CD4-positive, alpha-beta T cell (primary cell): ENCODE measurements around the gene EVI5. TPM values are rescaled to one million over a fixed set of nuclear protein-coding genes. Genes with fewer than 3 reads are reported as not detected.
"Not testable (repeated sequence)": the region's sequence is repeated elsewhere in the genome, so short reads cannot be mapped to it uniquely, and the experiment has no call there.

ENCODE experiments used
- ATAC-seq: fragments of 200-7000 bp; cut with Tn5 transposase; one replicate; pipeline ENCODE4 v1.10.0; 2022; ENCODE audit warnings: mild to moderate bottlenecking; ENCODE audit not compliant: poor library complexity
- CTCF ChIA-PET: fragments of 350-600 bp; sonication (Branson Sonifier 250); formaldehyde crosslinking; loops from one replicate; lab custom pipeline; 2021; ENCODE audit warnings: antibody characterized with exemption, inconsistent platforms; lab: Charles Lee
- POLR2A ChIA-PET: fragments of 350-600 bp; sonication (Branson Sonifier 250); formaldehyde crosslinking; loops from one replicate; lab custom pipeline; 2021; ENCODE audit warnings: antibody characterized with exemption, inconsistent platforms; lab: Charles Lee
- DNase-seq, 14 experiments: peaks; one replicate each; pipeline ENCODE4 v3.0.0-alpha.2; 2013 to 2020; ENCODE audit warnings: mixed read lengths in 2 of 14
- H3K27ac ChIP-seq, 2 donors: one replicate each; pipeline versions ENCODE4 v1.5.1 to v1.7.0; 2013; ENCODE audit warnings: low read length in 2 of 2, low read depth in 1 of 2, mild to moderate bottlenecking in 1 of 2
- H3K27me3 ChIP-seq, 2 experiments: 1 replicate in 1 of 2; 2 replicates in 1 of 2; pipeline versions ENCODE4 v1.6.1 to v1.7.0; 2013; ENCODE audit warnings: low read length in 2 of 2, control low read depth in 1 of 2, mild to moderate bottlenecking in 1 of 2, moderate library complexity in 1 of 2; ENCODE audit not compliant: insufficient read depth in 2 of 2, control insufficient read depth in 1 of 2
- H3K36me3 ChIP-seq: one replicate; pipeline ENCODE4 v1.6.1; 2013; ENCODE audit warnings: low read length, control low read depth; ENCODE audit not compliant: insufficient read depth
- H3K4me1 ChIP-seq: one replicate; pipeline ENCODE4 v1.6.1; 2013; ENCODE audit warnings: low read length, control low read depth; ENCODE audit not compliant: insufficient read depth
- H3K4me3 ChIP-seq: one replicate; pipeline ENCODE4 v1.5.1; 2013; ENCODE audit warnings: mild to moderate bottlenecking, low read length, moderate library complexity
- H3K9me3 ChIP-seq, 2 experiments: 1 replicate in 1 of 2; 2 replicates in 1 of 2; pipeline versions ENCODE4 v1.6.1 to v1.7.0; 2013; ENCODE audit warnings: low read length in 2 of 2, mild to moderate bottlenecking in 2 of 2, control low read depth in 1 of 2, moderate library complexity in 1 of 2; ENCODE audit not compliant: control insufficient read depth in 1 of 2, insufficient read depth in 1 of 2
- H3K27ac Mint-ChIP-seq: one replicate; pipeline ENCODE4 v1.8.0; 2020; ENCODE audit warnings: mixed read lengths
- H3K27me3 Mint-ChIP-seq: one replicate; pipeline ENCODE4 v1.8.0; 2021; ENCODE audit warnings: mixed read lengths
- H3K36me3 Mint-ChIP-seq: one replicate; pipeline ENCODE4 v1.8.0; 2021; ENCODE audit warnings: low read depth, mixed read lengths
- H3K4me1 Mint-ChIP-seq: one replicate; pipeline ENCODE4 v1.8.0; 2021; ENCODE audit warnings: low read depth, mixed read lengths
- H3K4me3 Mint-ChIP-seq: one replicate; pipeline ENCODE4 v1.8.0; 2020; ENCODE audit warnings: mild to moderate bottlenecking, mixed read lengths
- H3K9me3 Mint-ChIP-seq: one replicate; pipeline ENCODE4 v1.8.0; 2020; ENCODE audit warnings: mixed read lengths
- CTCF ChIP-seq: fragments of 200-600 bp; IDR thresholded peaks from one replicate; pipeline ENCODE4 v1.8.0; 2022; ENCODE audit warnings: antibody characterized with exemption, mild to moderate bottlenecking
- intact Hi-C, 2 experiments: fragments of 100-400 bp; cut with DNase I in 1 of 2; cut with micrococcal nuclease in 1 of 2; formaldehyde crosslinking; loops; one replicate each; pipeline versions ENCODE4 v1.15.1 to v1.9.0; 2023 to 2025; cut with DNase I, micrococcal nuclease
- total RNA-seq, 174 experiments: library from RNA in 2 of 174; stranded (reverse) in 2 of 174; gene quantifications; one replicate each; pipeline ENCODE4 v1.2.3 and lab custom pipeline; 2021 to 2026

EVI5 gene
- total RNA-seq, 2 experiments from 2014 or later: 1.8 to 2.0 TPM

GRCh38 chr1:92587445-92587844, 197.5 kb downstream of the EVI5 start:
- Histone ChIP-seq H3K27me3 (no peaks in the 10 kb centered on the region), H3K27ac (no peak overlapping the region), H3K4me1 (peaks cover 13% of the 10 kb centered on the region), H3K4me3 (no peak overlapping the region), H3K9me3 (no peaks in the 10 kb centered on the region), H3K36me3 (no peaks in the 10 kb centered on the region)
- ChIA-PET CTCF (interaction anchor here (1.0 kb wide), 1 partner anchor 49 kb away, joined by 4 read pairs; no protein-coding TSS in a partner anchor), POLR2A (interaction anchor here (0.8 to 1.2 kb wide), 2 partner anchors 101 to 105 kb away, joined by 3 to 9 read pairs; partner anchors contain the start of gene GFI1)
- Mint-ChIP-seq H3K27ac (no peak overlapping the region), H3K4me1 (peaks cover 35% of the 10 kb centered on the region), H3K4me3 (no peak overlapping the region), H3K36me3 (no peaks in the 10 kb centered on the region), H3K9me3 (no peaks in the 10 kb centered on the region), H3K27me3 (no peaks in the 10 kb centered on the region)
- DNase-seq (no peak), ATAC-seq (no peak)
- intact Hi-C loops: no loop called here
- TF ChIP-seq CTCF: no peak

GRCh38 chr1:92585831-92586230, 199.1 kb downstream of the EVI5 start:
- H3K27me3 Mint-ChIP-seq: no peaks in the 10 kb centered on the region
- peak overlapping the region; percentile 70 for H3K27ac Mint-ChIP-seq
- H3K36me3 ChIP-seq: no peaks in the 10 kb centered on the region
- peak overlapping the region; percentile 39 for H3K4me3 Mint-ChIP-seq
- peaks cover 51% of the 10 kb centered on the region for H3K4me1 Mint-ChIP-seq
- H3K9me3 Mint-ChIP-seq: peaks cover 3% of the 10 kb centered on the region
- ATAC-seq: no peak
- H3K27ac ChIP-seq: no peak overlapping the region
- CTCF ChIA-PET: no interaction called here
- peaks cover 13% of the 10 kb centered on the region for H3K4me1 ChIP-seq
- no peaks in the 10 kb centered on the region for H3K36me3 Mint-ChIP-seq
- no peak for TF ChIP-seq CTCF
- no peaks in the 10 kb centered on the region for H3K9me3 ChIP-seq
- no peak for DNase-seq
- no peak overlapping the region for H3K4me3 ChIP-seq
- POLR2A ChIA-PET: interaction anchor here (0.9 to 3.0 kb wide), 2 partner anchors 48 to 107 kb away, joined by 3 to 21 read pairs; no protein-coding TSS in a partner anchor
- intact Hi-C loops: loop anchor here in 1 of 2 experiments (2.0 kb wide), 1 partner anchor 101 kb away; no protein-coding TSS in a partner anchor
- H3K27me3 ChIP-seq: no peaks in the 10 kb centered on the region

- CTCF ChIA-PET: interaction anchor here (1.0 kb wide), 1 partner anchor 99 kb away, joined by 4 read pairs; no protein-coding TSS in a partner anchor
- not testable (repeated sequence) for H3K9me3 Mint-ChIP-seq, H3K4me3 ChIP-seq, ATAC-seq, H3K36me3 Mint-ChIP-seq, H3K27me3 Mint-ChIP-seq, DNase-seq, H3K27me3 ChIP-seq, H3K36me3 ChIP-seq, H3K9me3 ChIP-seq
- peak overlapping the region; percentile 34 for H3K4me3 Mint-ChIP-seq
- Histone ChIP-seq H3K4me1 (peaks cover 13% of the 10 kb centered on the region), H3K27ac (peak overlapping the region in 1 of 2 donors; percentile 13)
- POLR2A ChIA-PET: interaction anchor here (0.9 to 3.0 kb wide), 2 partner anchors 47 to 106 kb away, joined by 3 to 21 read pairs; no protein-coding TSS in a partner anchor
- H3K4me1 Mint-ChIP-seq: peaks cover 59% of the 10 kb centered on the region
- H3K27ac Mint-ChIP-seq: peak overlapping the region; percentile 61
- intact Hi-C loops: loop anchor here (1.0 to 5.0 kb wide), 4 partner anchors 43 to 100 kb away; partner anchors contain the start of gene GFI1 (in 1 of the 2)
Observed at GRCh38 chr1:92584810-92585209, 200.1 kb downstream of the EVI5 start.
